ENCODE data around the gene RAPSN.

The RAPSN gene

DNA sequence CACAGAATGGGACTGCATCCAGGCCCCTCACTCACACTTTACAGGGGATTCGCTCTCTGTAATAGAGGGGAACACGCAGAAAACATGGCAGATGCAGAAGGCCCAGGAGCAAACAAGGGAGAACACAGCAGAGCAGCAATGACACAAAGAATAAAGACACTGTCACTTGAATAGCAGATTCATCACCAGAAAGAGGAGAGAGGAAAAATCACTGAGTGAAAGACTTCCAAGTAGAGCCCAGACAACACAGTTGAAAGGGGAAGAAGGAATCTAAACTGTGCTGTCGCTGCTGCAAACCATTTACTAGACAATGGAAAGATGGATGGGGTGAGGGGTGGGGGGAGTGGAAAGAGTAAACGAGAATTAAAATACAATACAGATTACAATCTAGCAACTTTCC is 28.8 kb upstream of the RAPSN start:
- no peak for DNase-seq (ENCODE audit: low read depth)
- no peak overlapping the region for H3K4me3 ChIP-seq (ENCODE audit: low read length)
- TF ChIP-seq, protein P1, sequence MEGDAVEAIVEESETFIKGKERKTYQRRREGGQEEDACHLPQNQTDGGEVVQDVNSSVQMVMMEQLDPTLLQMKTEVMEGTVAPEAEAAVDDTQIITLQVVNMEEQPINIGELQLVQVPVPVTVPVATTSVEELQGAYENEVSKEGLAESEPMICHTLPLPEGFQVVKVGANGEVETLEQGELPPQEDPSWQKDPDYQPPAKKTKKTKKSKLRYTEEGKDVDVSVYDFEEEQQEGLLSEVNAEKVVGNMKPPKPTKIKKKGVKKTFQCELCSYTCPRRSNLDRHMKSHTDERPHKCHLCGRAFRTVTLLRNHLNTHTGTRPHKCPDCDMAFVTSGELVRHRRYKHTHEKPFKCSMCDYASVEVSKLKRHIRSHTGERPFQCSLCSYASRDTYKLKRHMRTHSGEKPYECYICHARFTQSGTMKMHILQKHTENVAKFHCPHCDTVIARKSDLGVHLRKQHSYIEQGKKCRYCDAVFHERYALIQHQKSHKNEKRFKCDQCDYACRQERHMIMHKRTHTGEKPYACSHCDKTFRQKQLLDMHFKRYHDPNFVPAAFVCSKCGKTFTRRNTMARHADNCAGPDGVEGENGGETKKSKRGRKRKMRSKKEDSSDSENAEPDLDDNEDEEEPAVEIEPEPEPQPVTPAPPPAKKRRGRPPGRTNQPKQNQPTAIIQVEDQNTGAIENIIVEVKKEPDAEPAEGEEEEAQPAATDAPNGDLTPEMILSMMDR (conservative IDR thresholded peaks at IDR 0.05; ENCODE audit: low read length), result no peak

DNA sequence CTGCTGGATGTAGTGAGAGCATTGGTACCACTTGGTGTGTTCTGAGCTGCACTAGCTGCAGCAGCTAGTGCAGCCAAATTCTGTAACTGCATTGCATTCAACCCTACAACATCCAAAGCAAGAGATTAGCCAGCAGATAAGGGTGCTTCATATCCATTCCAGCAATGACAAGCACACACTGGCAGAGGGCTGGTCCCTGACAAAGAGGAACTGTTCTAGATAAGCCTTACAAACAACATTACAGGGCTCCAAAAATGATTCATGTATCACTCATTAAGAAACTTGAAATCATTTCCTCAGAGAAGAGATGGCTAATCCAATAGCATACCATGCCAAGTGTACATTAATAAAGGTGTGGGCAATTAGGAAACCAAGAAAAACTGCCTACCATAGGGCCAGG is 28.4 kb upstream of the RAPSN start:
- no peak for DNase-seq (ENCODE audit: low read depth)
- no peak overlapping the region for H3K4me3 ChIP-seq (ENCODE audit: low read length)

DNA sequence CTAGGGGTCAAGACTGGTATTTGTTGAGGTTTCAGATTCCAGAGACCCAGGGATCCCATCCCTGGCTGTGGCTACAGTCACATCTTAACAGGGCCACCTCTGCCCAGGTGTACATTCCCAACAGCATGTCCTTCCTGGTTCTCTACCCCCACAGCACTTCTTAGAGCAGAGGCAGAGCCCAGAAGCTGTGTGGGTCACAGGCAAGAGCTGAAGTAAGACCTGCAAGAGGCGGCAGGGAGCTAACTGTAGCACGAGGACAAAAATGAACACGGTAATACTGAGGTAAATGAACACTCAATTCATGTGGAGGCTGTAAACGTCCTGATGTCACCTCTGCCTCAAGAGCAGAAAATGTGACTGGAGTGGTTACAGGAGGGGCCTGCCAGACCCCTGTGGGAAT is 21.7 kb upstream of the RAPSN start:
- TF ChIP-seq, protein P1 (conservative IDR thresholded peaks at IDR 0.05; ENCODE audit: low read length), result no peak
- no peak for DNase-seq (ENCODE audit: low read depth)
- no peak overlapping the region for H3K4me3 ChIP-seq (ENCODE audit: low read length)

More for the DNA sequence above, 28.4 kb upstream of the RAPSN start:
- TF ChIP-seq, protein P1 (conservative IDR thresholded peaks at IDR 0.05; ENCODE audit: low read length), result no peak

DNA sequence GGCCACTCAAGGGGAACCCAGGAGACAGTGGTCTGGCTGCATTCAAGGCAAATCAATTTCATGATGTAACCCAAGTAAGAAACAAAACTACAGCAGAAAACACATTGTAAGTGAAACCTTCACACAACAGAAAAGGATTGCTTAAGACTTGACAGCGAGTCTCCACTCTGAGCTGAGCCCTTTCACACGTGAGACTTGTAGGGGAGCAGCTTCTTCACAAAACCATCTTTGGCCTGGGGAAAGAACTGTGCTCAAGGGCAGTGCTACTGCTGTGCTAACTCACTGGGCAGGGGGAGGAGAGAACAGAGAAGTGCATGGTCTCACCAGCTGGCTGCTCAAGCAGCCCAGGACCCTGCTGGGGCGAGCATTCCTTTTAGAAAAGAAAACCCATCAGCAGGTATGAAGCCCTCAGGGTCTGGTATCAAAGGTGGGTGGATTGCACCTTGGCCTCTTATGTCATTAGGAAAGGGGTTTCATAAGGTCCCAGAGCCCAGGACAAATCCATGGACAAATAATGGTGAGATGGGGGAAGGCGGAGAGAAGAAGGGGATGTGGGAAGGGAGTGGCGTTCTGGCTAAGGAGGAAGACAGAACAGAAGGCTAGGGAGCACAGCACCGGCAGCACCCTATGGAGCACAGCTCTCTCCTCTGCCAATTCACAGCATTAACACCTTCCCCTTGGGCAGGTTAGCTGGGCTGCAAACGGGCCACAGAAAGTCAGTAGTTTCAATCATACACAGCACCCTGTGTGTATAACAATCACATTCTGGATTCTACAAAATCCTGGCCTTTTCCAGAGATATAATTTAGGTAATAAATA is 20.6 kb upstream of the RAPSN start:
- DNase-seq (ENCODE audit: low read depth), result peak; percentile 21
- TF ChIP-seq, protein P1 (conservative IDR thresholded peaks at IDR 0.05; ENCODE audit: low read length), result no peak
- no peak overlapping the region for H3K4me3 ChIP-seq (ENCODE audit: low read length)

DNA sequence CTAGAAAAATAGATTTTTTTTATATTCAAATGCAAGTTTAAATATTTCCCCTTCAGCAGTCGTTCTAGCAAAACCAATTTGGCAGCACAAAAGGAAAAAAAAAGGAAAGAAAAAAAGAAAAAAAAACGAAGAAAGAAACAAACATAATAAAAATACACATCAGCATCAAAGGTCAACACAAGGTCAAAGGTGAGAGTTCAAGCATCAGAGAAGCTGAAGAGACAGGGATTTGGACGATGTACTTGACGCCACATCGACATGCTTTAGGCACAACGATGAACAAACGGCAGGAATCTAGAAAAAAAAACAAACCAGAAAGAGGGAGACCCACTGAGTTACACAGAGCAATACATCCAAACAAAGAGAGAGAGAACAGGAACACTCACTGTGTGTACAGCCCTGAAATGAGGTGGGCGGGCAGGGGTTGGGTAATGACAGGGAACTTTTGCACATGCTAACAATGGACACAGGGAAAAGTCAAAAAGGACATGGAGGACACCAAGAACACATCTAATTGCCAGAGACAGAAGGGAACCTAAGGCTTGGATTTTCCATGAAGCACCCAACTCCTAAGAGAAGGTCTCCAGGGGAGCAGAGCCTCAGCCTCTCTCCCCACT is 19.8 kb upstream of the RAPSN start:
- no peak overlapping the region for H3K4me3 ChIP-seq (ENCODE audit: low read length)
- TF ChIP-seq, protein P1 (conservative IDR thresholded peaks at IDR 0.05; ENCODE audit: low read length), result no peak
- DNase-seq (ENCODE audit: low read depth), result no peak

DNA sequence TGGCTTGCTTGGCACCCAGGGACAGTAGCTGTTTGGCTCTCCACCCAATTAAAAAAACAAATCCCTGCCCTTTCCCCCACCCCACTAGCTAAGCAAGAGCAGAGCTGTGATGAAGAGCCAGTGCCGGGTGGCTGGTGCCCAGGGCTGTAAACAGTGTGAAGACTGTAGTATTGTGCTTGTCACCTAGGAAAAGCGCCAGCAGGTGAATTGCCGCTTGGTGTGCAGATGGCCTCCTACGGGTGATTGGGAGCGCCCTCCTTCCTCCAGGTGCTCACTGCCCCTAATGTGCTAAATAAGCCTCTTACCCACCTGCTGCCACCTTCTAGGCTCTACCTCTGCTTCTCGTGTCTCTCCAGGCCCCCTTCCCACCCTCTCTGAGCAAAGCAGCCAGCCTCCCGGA is 18.4 kb upstream of the RAPSN start:
- DNase-seq (ENCODE audit: low read depth), result no peak
- no peak overlapping the region for H3K4me3 ChIP-seq (ENCODE audit: low read length)
- TF ChIP-seq, protein P1 (conservative IDR thresholded peaks at IDR 0.05; ENCODE audit: low read length), result no peak

Measured in AG10803 (cell line).